ENCODE results near the gene RBMS1.
A peak's percentile ranks its signal among the peaks of the same experiment; 100 is the strongest.
"Not testable (repeated sequence)": the region's sequence is repeated elsewhere in the genome, so short reads cannot be mapped to it uniquely, and the experiment has no call there.

Gene RBMS1

DNA sequence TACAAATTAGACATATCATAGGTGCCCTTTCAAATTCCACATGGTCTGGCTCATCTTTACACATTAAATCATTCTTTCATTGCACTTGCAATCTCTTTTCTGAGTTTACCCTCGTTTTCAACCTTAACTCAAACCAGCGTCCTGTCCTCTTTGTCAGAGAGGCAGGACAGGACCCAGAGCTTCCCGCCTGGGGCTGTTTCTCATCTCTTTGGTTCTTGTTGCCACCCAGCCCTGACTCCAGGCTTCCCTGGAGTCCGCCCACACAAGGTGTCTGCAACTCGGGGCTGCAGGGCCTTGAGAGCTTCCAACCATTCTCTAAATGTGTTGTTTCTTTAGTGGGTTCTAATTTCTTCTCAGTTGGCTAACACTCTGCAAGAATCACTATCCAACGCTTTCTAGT lies 24.4 kb downstream of the RBMS1 start:
- no peak for DNase-seq

DNA sequence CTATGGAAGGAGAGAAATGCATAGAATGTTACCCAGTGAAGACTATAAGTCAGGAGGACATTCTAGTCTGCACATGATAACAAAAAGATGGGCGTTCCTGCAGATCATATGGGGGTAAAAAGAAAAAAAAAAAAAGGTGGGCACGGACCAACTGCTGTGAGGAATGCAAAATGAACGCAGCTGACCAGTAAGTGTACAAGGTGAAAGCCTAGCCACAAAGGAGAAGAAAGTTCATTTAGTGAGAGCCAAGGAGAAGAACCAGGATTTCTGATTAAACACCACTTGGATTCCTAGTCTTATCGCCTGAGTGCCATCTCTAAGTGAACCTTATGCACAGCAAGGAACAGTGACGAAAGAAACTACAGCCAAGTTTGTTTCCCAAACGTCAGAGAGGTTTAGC lies 26.5 kb downstream of the RBMS1 start:
- no peak for DNase-seq

DNA sequence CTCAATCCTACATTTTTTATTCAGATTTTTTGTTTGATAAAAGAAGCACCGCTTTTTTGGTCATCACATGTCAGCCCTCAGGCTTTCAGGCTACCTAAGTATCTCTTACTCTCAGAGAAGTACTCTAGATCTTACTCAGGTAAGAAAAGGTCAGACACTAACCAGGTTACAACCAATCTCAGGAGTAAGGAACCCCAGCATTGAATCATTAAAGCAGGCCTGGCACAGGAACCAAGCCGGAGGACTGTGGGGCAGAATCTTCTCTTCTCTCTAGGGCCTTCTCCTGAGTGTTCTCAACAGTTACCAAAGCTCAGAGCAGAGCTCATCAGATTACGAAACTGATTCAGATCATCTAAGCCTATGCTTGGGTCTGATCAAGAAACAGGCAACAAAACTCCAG lies 28.2 kb downstream of the RBMS1 start:
- no peak for DNase-seq

- no peak for DNase-seq
Observed at GRCh38 chr2:160465002-160465401, 28.6 kb downstream of the RBMS1 start.

GRCh38 chr2:160464017-160464416 lies 29.6 kb downstream of the RBMS1 start:
- DNase-seq = no peak

DNA sequence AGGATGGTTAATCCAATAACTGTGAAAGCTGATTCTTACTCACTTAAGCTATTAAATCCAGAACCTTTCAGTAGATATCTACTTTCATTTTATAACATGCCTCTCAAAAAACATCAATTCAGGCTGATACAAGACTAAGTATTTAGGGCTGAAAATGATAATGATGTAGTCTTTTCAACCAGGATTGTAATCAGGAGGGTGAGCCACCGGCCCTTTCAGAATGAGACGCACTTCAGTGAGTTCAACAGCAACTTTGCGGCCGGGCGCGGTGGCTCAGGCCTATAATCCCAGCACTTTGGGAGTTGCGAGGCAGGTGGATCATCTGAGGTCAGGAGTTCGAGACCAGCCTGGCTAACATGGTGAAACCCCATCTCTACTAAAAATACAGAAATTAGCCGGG lies 30.4 kb downstream of the RBMS1 start:
- DNase-seq = no peak

- DNase-seq = no peak
Observed at GRCh38 chr2:160460333-160460731, 33.3 kb downstream of the RBMS1 start.

DNA sequence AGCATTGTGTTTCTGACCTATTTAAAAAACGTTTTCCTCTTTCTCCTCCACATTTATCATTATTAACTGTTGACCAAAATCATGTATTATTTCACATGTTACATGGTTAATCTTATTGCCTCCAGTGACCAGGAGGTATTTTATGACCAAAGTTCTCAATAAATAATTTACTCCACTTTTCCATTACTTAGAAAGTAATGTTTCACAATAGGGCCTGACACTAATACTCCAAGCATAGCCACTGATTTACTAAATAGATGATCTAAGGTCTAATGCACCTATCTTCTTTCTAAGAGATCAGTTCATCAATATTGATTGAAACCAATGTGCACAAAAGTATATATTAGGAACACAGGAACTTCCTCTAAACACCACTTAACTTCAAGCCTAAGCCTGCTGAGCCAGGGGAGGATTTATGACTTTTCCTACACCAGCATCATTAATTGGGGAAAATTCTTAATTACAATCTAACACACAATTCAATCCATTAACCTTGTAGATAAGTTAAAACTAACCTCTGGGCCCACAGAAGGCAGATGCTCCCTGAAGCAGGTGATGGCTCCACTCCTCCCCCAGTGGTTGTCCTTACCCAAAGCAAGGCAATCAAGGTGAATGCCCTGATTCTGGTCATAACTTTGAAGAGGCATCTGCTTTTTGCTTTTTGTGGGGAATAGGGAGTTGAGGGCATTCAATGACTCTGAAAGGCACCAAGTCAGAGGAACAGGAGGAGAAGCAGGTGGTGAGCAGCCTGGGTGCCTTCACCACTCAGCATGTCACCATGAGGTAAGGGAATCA lies 33.9 kb downstream of the RBMS1 start:
- no peak for DNase-seq

DNA sequence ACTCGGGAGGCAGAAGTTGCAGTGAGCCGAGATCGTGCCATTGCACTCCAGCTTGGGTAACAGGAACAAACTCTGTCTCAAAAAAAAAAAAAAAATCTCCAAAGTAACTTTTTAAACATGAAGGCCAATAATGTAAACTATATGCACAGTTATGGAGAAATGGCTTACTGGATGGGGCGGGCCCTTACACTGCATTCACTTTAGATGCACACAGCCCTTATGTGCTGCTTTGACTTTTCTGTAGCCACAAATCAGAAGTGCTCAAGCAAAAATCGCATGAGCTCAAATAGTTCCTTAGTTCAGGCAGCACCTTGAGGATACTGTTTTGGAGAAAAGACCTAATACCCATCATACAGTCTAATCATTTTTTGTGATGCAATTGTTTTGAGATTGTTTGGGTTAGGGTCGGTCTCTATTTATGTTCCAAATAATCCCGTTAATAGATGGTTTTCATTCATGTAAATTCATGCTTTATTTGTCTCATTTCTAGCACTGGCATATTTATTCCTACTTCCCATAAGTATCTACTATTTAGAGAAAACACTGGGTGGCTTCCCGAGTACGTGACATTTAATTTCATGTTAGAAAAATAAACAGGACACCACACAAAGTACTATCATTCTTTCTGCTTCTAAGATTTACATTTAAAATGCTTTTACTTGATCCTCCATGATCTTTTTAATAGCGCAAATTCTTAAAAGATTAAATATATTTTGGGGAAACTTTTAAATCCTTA lies 34.7 kb downstream of the RBMS1 start:
- DNase-seq = no peak

- DNase-seq = no peak
Observed at GRCh38 chr2:160457588-160457987, 36.0 kb downstream of the RBMS1 start.

GRCh38 chr2:160454070-160454797 lies 39.4 kb downstream of the RBMS1 start:
- no peak for DNase-seq

GRCh38 chr2:160453111-160453820 lies 40.3 kb downstream of the RBMS1 start:
- no peak for DNase-seq

DNA sequence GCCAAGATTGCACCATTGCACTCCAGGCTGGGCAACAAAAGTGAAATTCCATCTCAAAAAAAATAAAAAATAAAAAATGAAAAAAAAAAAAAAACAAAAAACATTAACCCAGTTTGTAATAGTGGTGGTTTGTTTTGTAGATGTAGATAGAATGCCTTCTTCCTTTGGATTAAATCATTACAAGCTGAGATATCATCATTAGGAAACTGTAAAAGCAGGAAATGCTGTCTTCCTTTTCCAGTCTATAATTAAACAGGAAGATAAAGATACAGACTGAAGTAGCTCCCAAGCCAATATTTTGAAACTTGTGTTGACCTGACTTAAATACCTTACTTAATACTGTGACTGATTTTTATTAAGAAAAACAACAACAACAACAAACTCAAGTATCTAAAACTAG lies 43.1 kb downstream of the RBMS1 start:
- DNase-seq = no peak

- not testable (repeated sequence) for DNase-seq
Observed at GRCh38 chr2:160448821-160449220, 44.8 kb downstream of the RBMS1 start.

- no peak for DNase-seq
Observed at GRCh38 chr2:160445673-160446072, 47.9 kb downstream of the RBMS1 start.

DNA sequence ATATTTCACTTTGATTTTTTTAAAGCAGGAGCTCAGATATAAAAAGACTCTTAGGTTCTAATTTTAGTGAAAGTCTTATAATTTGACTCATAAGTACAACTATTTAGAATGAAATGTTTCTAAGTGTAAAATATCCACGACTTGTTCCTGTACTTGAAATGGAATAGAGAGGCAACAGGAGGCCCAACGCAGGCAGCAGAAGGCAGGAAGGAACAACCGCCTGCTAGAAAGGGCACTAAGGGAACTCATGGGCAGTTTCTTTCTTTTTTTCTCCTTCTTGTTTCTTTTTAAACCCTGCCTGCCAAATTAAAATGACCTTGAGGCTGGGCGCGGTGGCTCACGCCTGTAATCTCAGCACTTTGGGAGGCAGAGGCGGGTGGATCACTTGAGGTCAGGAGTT lies 51.0 kb downstream of the RBMS1 start:
- no peak for DNase-seq

- no peak for DNase-seq
Observed at GRCh38 chr2:160440888-160441287, 52.7 kb downstream of the RBMS1 start.

GRCh38 chr2:160439038-160439437 lies 54.6 kb downstream of the RBMS1 start:
- not testable (repeated sequence) for DNase-seq

- DNase-seq = no peak
Observed at GRCh38 chr2:160437273-160437672, 56.3 kb downstream of the RBMS1 start.

GRCh38 chr2:160434254-160434948 lies 59.2 kb downstream of the RBMS1 start:
- no peak for DNase-seq

- no peak for DNase-seq
Observed at GRCh38 chr2:160433466-160434140, 60.0 kb downstream of the RBMS1 start.

- peak; percentile 74 for DNase-seq
Observed at GRCh38 chr2:160432633-160433032, 61.0 kb downstream of the RBMS1 start.

All from fibroblast of upper back skin (primary cell).